ENCODE measurements around the gene SUMF2.
"Not testable (repeated sequence)": the region's sequence is repeated elsewhere in the genome, so short reads cannot be mapped to it uniquely, and the experiment has no call there.

Gene SUMF2

DNA sequence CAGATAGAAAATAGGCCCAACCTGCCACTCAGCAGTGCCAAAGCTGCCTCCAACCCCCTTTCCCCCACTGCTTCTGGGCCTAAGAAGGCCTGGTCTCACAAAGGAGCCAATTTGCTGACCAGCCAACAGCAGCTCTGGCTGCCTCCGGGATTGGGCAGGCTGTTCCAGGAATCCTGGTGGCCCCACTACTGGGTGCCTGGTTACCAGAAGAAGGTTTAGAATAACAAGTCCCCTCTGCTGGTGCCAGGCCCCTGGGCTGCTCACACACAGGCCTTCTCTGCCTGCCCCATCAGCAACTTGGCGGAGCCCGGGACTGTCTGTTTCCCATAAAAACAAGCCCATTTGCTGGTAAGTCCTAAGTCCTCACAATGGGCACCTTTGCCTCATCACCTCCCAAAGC lies 27.5 kb downstream of the SUMF2 start:
- H3K36me3 ChIP-seq (ENCODE audit: control insufficient read depth in 1 of 2, insufficient read depth in 2 of 2, low read depth in 1 of 2, low read length in 2 of 2): peaks cover 18 to 28% of the 10 kb centered on the region in 2 experiments

DNA sequence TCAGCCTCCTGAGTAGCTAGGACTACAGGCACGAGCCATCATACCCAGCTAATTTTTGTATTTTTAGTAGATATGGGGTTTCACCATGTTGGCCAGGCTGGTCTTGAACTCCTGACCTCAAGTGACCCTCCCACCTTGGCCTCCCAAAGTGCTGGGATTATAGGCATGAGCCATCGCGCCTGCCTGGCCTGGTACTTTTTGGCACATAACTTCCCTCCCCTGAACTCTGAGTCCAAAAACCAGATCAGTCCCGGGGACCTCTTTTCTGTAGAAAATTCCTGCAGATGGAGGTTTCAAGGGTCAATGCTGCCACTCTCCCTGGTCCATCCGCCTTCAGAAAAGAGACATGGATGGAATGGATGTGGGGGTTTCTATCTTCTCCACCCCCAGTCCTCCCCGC lies 28.3 kb downstream of the SUMF2 start:
- H2BK5ac ChIP-seq (ENCODE audit: low read depth, low read length, poor library complexity, severe bottlenecking); H2BK120ac ChIP-seq (ENCODE audit: low read depth, low read length): not testable (repeated sequence)

More for the DNA sequence above, 27.5 kb downstream of the SUMF2 start:
- H2BK5ac ChIP-seq (ENCODE audit: low read depth, low read length, poor library complexity, severe bottlenecking): no peak overlapping the region
- peaks cover 1% of the 10 kb centered on the region for H3K79me1 ChIP-seq (replicated peaks; ENCODE audit: low read length, poor library complexity, severe bottlenecking)
- H3K14ac ChIP-seq (ENCODE audit: low read length in 2 of 2): peak overlapping the region in 1 of 2 experiments; percentile 68
- no peak overlapping the region for H4K91ac ChIP-seq (ENCODE audit: low read length)
- no peak overlapping the region for H3K18ac ChIP-seq (ENCODE audit: low read depth in 1 of 2, low read length in 2 of 2)
- no peak overlapping the region for H2AK5ac ChIP-seq (ENCODE audit: low read length, severe bottlenecking)
- H3K9ac ChIP-seq (ENCODE audit: low read length): peak overlapping the region; percentile 83
- H3K23ac ChIP-seq (ENCODE audit: low read length in 2 of 2): no peak overlapping the region
- H4K8ac ChIP-seq (ENCODE audit: low read length): no peak overlapping the region
- H3K4me2 ChIP-seq (ENCODE audit: low read length, poor library complexity, severe bottlenecking): no peak overlapping the region
- WGBS: 96% methylated on average over 3 of the region's 3 CpGs
- H2BK15ac ChIP-seq (ENCODE audit: low read depth, poor library complexity, severe bottlenecking): no peak overlapping the region
- peak overlapping the region in 1 of 2 experiments; percentile 64 for H3K4ac ChIP-seq (ENCODE audit: low read depth in 1 of 2, low read length in 2 of 2)
- H3K9me3 ChIP-seq (ENCODE audit: control insufficient read depth, low read length): no peaks in the 10 kb centered on the region
- H3K27me3 ChIP-seq (ENCODE audit: control insufficient read depth in 1 of 2, insufficient read depth in 1 of 2, low read length in 2 of 2): no peaks in the 10 kb centered on the region
- no peak for DNase-seq
- H3K4me1 ChIP-seq (ENCODE audit: control insufficient read depth, insufficient read depth, low read depth, low read length): peaks cover 6% of the 10 kb centered on the region
- peak overlapping the region in 1 of 2 experiments; percentile 78 for H3K4me3 ChIP-seq (ENCODE audit: insufficient read depth in 1 of 2, low read depth in 1 of 2, low read length in 2 of 2)
- H2BK120ac ChIP-seq (ENCODE audit: low read depth, low read length): no peak overlapping the region
- no peak overlapping the region for H3K27ac ChIP-seq (ENCODE audit: low read length, poor library complexity, severe bottlenecking)
- no peak overlapping the region for H2AFZ ChIP-seq (ENCODE audit: low read depth, low read length)
- no peak overlapping the region for H2BK12ac ChIP-seq (ENCODE audit: low read length in 2 of 2)

DNA sequence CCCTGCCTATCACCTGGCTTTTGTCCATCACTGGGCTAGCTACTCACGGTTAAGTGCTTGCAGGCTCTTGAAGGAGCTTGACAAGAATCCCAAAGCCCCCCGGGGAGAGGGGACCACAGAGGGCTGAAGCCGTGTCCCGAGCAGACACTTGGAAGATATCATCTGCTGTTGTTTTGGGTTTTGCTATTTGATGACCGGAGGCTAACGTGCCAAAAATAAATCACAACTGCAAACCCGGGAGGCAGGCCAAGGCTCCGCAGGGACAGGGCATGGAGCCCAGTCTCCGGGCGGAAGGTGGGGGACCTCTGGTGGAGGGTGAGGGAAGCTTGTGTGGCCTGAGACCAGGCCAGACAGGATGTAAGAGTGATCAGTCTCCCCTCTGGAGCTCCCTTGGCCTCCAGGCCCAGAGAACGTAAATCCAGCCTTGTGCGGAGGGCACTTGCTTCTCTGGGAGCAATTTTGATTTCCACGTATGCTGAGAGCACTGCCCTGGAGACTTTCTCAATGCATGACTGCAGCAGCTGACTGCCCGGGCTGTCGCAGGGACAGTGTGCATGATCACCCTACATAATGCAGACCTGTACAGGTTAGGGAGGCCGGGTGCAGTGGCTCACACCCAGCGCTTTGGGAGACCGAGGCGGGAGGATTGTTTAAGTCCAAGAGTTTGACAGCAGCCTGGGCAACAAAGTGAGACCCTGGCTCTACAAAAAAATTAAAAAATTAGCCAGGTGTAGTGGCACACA lies 28.9 kb downstream of the SUMF2 start, which contains the start of gene PHKG1:
Gene PHKG1, minus strand, starts transcription at position 164 of the 743 bp plus-strand sequence. CDS start 4,011 bp downstream, outside the sequence.
- H4K8ac ChIP-seq (ENCODE audit: low read length): no peak within 1 kb of the TSS
- H3K9ac ChIP-seq (ENCODE audit: low read length): peak within 1 kb of the TSS; percentile 83
- H2BK15ac ChIP-seq (ENCODE audit: low read depth, poor library complexity, severe bottlenecking): no peak within 1 kb of the TSS
- no peak within 1 kb of the TSS for H3K4me2 ChIP-seq (ENCODE audit: low read length, poor library complexity, severe bottlenecking)
- peaks cover 2% of the 10 kb centered on the region for H3K4me1 ChIP-seq (ENCODE audit: control insufficient read depth, insufficient read depth, low read depth, low read length)
- peak within 1 kb of the TSS in 1 of 2 experiments; percentile 68 for H3K14ac ChIP-seq (ENCODE audit: low read length in 2 of 2)
- no peak within 1 kb of the TSS for H3K18ac ChIP-seq (ENCODE audit: low read depth in 1 of 2, low read length in 2 of 2)
- H3K4me3 ChIP-seq (ENCODE audit: insufficient read depth in 1 of 2, low read depth in 1 of 2, low read length in 2 of 2): peak within 1 kb of the TSS in 1 of 2 experiments; percentile 78
- WGBS: 72% methylated on average over 19 of the region's 19 CpGs
- no peaks in the 10 kb centered on the region for H3K27me3 ChIP-seq (ENCODE audit: control insufficient read depth in 1 of 2, insufficient read depth in 1 of 2, low read length in 2 of 2)
- H3K36me3 ChIP-seq (ENCODE audit: control insufficient read depth in 1 of 2, insufficient read depth in 2 of 2, low read depth in 1 of 2, low read length in 2 of 2): peaks cover 10 to 17% of the 10 kb centered on the region in 2 experiments
- H3K79me1 ChIP-seq (replicated peaks; ENCODE audit: low read length, poor library complexity, severe bottlenecking): peaks cover 1% of the 10 kb centered on the region
- H2AFZ ChIP-seq (ENCODE audit: low read depth, low read length): no peak within 1 kb of the TSS
- no peak within 1 kb of the TSS for H2AK5ac ChIP-seq (ENCODE audit: low read length, severe bottlenecking)
- no peak within 1 kb of the TSS for H2BK120ac ChIP-seq (ENCODE audit: low read depth, low read length)
- H3K4ac ChIP-seq (ENCODE audit: low read depth in 1 of 2, low read length in 2 of 2): no peak within 1 kb of the TSS
- H2BK12ac ChIP-seq (ENCODE audit: low read length in 2 of 2): no peak within 1 kb of the TSS
- H4K91ac ChIP-seq (ENCODE audit: low read length): no peak within 1 kb of the TSS
- H2BK5ac ChIP-seq (ENCODE audit: low read depth, low read length, poor library complexity, severe bottlenecking): no peak within 1 kb of the TSS
- peak; percentile 29 for DNase-seq
- H3K27ac ChIP-seq (ENCODE audit: low read length, poor library complexity, severe bottlenecking): no peak within 1 kb of the TSS
- no peaks in the 10 kb centered on the region for H3K9me3 ChIP-seq (ENCODE audit: control insufficient read depth, low read length)
- H3K23ac ChIP-seq (ENCODE audit: low read length in 2 of 2): no peak within 1 kb of the TSS

More for the DNA sequence above, 28.3 kb downstream of the SUMF2 start:
- H3K79me1 ChIP-seq (replicated peaks; ENCODE audit: low read length, poor library complexity, severe bottlenecking); H3K4me2 ChIP-seq (ENCODE audit: low read length, poor library complexity, severe bottlenecking); H2BK15ac ChIP-seq (ENCODE audit: low read depth, poor library complexity, severe bottlenecking); H2BK12ac ChIP-seq (ENCODE audit: low read length in 2 of 2); H3K18ac ChIP-seq (ENCODE audit: low read depth in 1 of 2, low read length in 2 of 2); H3K4ac ChIP-seq (ENCODE audit: low read depth in 1 of 2, low read length in 2 of 2); H3K9me3 ChIP-seq (ENCODE audit: control insufficient read depth, low read length); H3K23ac ChIP-seq (ENCODE audit: low read length in 2 of 2); H3K27ac ChIP-seq (ENCODE audit: low read length, poor library complexity, severe bottlenecking); H2AK5ac ChIP-seq (ENCODE audit: low read length, severe bottlenecking); H2AFZ ChIP-seq (ENCODE audit: low read depth, low read length); H3K27me3 ChIP-seq (ENCODE audit: control insufficient read depth in 1 of 2, insufficient read depth in 1 of 2, low read length in 2 of 2); DNase-seq; H3K14ac ChIP-seq (ENCODE audit: low read length in 2 of 2); H4K8ac ChIP-seq (ENCODE audit: low read length); H3K4me1 ChIP-seq (ENCODE audit: control insufficient read depth, insufficient read depth, low read depth, low read length); H4K91ac ChIP-seq (ENCODE audit: low read length): not testable (repeated sequence)
- Histone ChIP-seq H3K36me3 (ENCODE audit: control insufficient read depth in 1 of 2, insufficient read depth in 2 of 2, low read depth in 1 of 2, low read length in 2 of 2) (peaks cover 12 to 22% of the 10 kb centered on the region in 2 experiments), H3K4me3 (ENCODE audit: insufficient read depth in 1 of 2, low read depth in 1 of 2, low read length in 2 of 2) (peak overlapping the region in 1 of 2 experiments; percentile 78), H3K9ac (ENCODE audit: low read length) (peak overlapping the region; percentile 83)
- 100% methylated on average over 4 of the region's 6 CpGs for WGBS

- H3K14ac ChIP-seq (ENCODE audit: low read length in 2 of 2): no peak overlapping the region
- H3K27ac ChIP-seq (ENCODE audit: low read length, poor library complexity, severe bottlenecking): no peak overlapping the region
- WGBS: 84% methylated on average over 5 of the region's 5 CpGs
Observed at GRCh38 chr7:56097700-56098099, 33.6 kb downstream of the SUMF2 start.

More at GRCh38 chr7:56097700-56098099, 33.6 kb downstream of the SUMF2 start:
- H3K4ac ChIP-seq (ENCODE audit: low read depth in 1 of 2, low read length in 2 of 2): no peak overlapping the region
- no peak overlapping the region for H2BK12ac ChIP-seq (ENCODE audit: low read length in 2 of 2)
- no peak overlapping the region for H3K18ac ChIP-seq (ENCODE audit: low read depth in 1 of 2, low read length in 2 of 2)
- H2AFZ ChIP-seq (ENCODE audit: low read depth, low read length): no peak overlapping the region
- peaks cover 5 to 36% of the 10 kb centered on the region in 2 experiments for H3K36me3 ChIP-seq (ENCODE audit: control insufficient read depth in 1 of 2, insufficient read depth in 2 of 2, low read depth in 1 of 2, low read length in 2 of 2)
- H4K8ac ChIP-seq (ENCODE audit: low read length): no peak overlapping the region
- H3K79me1 ChIP-seq (replicated peaks; ENCODE audit: low read length, poor library complexity, severe bottlenecking): no peaks in the 10 kb centered on the region
- no peak overlapping the region for H2BK120ac ChIP-seq (ENCODE audit: low read depth, low read length)
- no peak overlapping the region for H4K91ac ChIP-seq (ENCODE audit: low read length)
- H3K4me1 ChIP-seq (ENCODE audit: control insufficient read depth, insufficient read depth, low read depth, low read length): peaks cover 2% of the 10 kb centered on the region
- peak; percentile 30 for DNase-seq
- no peak overlapping the region for H3K4me2 ChIP-seq (ENCODE audit: low read length, poor library complexity, severe bottlenecking)
- no peak overlapping the region for H2AK5ac ChIP-seq (ENCODE audit: low read length, severe bottlenecking)
- peak overlapping the region in 1 of 2 experiments; percentile 29 for H3K4me3 ChIP-seq (ENCODE audit: insufficient read depth in 1 of 2, low read depth in 1 of 2, low read length in 2 of 2)
- H2BK15ac ChIP-seq (ENCODE audit: low read depth, poor library complexity, severe bottlenecking): no peak overlapping the region
- no peaks in the 10 kb centered on the region for H3K9me3 ChIP-seq (ENCODE audit: control insufficient read depth, low read length)
- no peaks in the 10 kb centered on the region for H3K27me3 ChIP-seq (ENCODE audit: control insufficient read depth in 1 of 2, insufficient read depth in 1 of 2, low read length in 2 of 2)
- H3K9ac ChIP-seq (ENCODE audit: low read length): peak overlapping the region; percentile 63
- H3K23ac ChIP-seq (ENCODE audit: low read length in 2 of 2): no peak overlapping the region
- no peak overlapping the region for H2BK5ac ChIP-seq (ENCODE audit: low read depth, low read length, poor library complexity, severe bottlenecking)

Data from mesenchymal stem cell (in vitro differentiated cells and primary cell).